Measurements from ENCODE around the gene DRG2. TPM values are rescaled to one million over a fixed set of nuclear protein-coding genes. Genes with fewer than 3 reads are reported as not detected.

Gene DRG2
- 10 to 100 TPM in 11 of 12 donors, not detected in 1; 19.5 to 29.4 (median 23.3) TPM for polyA plus RNA-seq (ENCODE audit: insufficient read length in 12 of 12)
- long read RNA-seq, donor 1, transcript DRG2-201 (13 exons, 1,964 nt) = major isoform, 6 of 10 reads
- long read RNA-seq, donor 1, partial matches to known transcripts = 0 of 10 reads
- long read RNA-seq, donor 1, other reads (novel, unspliced or antisense) = 0 of 10 reads
- long read RNA-seq, donor 2, transcript DRG2-201 (13 exons, 1,964 nt) = major isoform, 7 of 9 reads
- long read RNA-seq, donor 2, partial matches to known transcripts = 0 of 9 reads
- long read RNA-seq, donor 2, other reads (novel, unspliced or antisense) = 0 of 9 reads
- long read RNA-seq, donor 3, transcript DRG2-201 (13 exons, 1,964 nt) = major isoform, 7 of 9 reads
- long read RNA-seq, donor 3, partial matches to known transcripts = 0 of 9 reads
- long read RNA-seq, donor 3, other reads (novel, unspliced or antisense) = 0 of 9 reads
- long read RNA-seq, donor 4, partial matches to known transcripts = 0 of 3 reads
- long read RNA-seq, donor 4, other reads (novel, unspliced or antisense) = 0 of 3 reads
- long read RNA-seq, donor 5, transcript DRG2-201 (13 exons, 1,964 nt) = major isoform, 9 of 9 reads
- long read RNA-seq, donor 5, partial matches to known transcripts = 0 of 9 reads
- long read RNA-seq, donor 5, other reads (novel, unspliced or antisense) = 0 of 9 reads
- long read RNA-seq, donor 6, partial matches to known transcripts = 0 of 2 reads
- long read RNA-seq, donor 6, other reads (novel, unspliced or antisense) = 0 of 2 reads
- long read RNA-seq, donor 7, partial matches to known transcripts = 0 of 6 reads
- long read RNA-seq, donor 7, other reads (novel, unspliced or antisense) = 0 of 6 reads
- long read RNA-seq, donor 8, transcript DRG2-201 (13 exons, 1,964 nt) = major isoform, 7 of 8 reads
- long read RNA-seq, donor 8, partial matches to known transcripts = 0 of 8 reads
- long read RNA-seq, donor 8, other reads (novel, unspliced or antisense) = 0 of 8 reads
- long read RNA-seq, donor 9, transcript DRG2-201 (13 exons, 1,964 nt) = major isoform, 5 of 8 reads
- long read RNA-seq, donor 9, partial matches to known transcripts = 0 of 8 reads
- long read RNA-seq, donor 9, other reads (novel, unspliced or antisense) = 0 of 8 reads
- long read RNA-seq, donor 10, transcript DRG2-201 (13 exons, 1,964 nt) = major isoform, 12 of 21 reads
- long read RNA-seq, donor 10, partial matches to known transcripts = 7 of 21 reads
- long read RNA-seq, donor 10, other reads (novel, unspliced or antisense) = 0 of 21 reads
- long read RNA-seq, donor 11, transcript DRG2-201 (13 exons, 1,964 nt) = major isoform, 5 of 7 reads
- long read RNA-seq, donor 11, partial matches to known transcripts = 0 of 7 reads
- long read RNA-seq, donor 11, other reads (novel, unspliced or antisense) = 0 of 7 reads

- peak; percentile 94 for DNase-seq
Measured at GRCh38 chr17:18087610-18088491, at the start of gene DRG2. TSS of gene DRG2 (plus strand) at chr17:18087948. CDS start at chr17:18088024, 76 bp downstream.

- no peak for DNase-seq
Measured at GRCh38 chr17:18038149-18038850, 49.4 kb upstream of the DRG2 start.

GRCh38 chr17:18038861-18039534, 48.8 kb upstream of the DRG2 start, which contains the start of the genes ATPAF2 and GID4:
TSS of gene ATPAF2 (minus strand) at chr17:18039168. CDS start at chr17:18039013, 155 bp downstream.
TSS of gene GID4 (plus strand) at chr17:18039408. CDS start at chr17:18039465, 57 bp downstream.
- DNase-seq = peak; percentile 99

- no peak for DNase-seq
Measured at GRCh38 chr17:18039535-18040260, 48.0 kb upstream of the DRG2 start.

- no peak for DNase-seq
Measured at GRCh38 chr17:18040261-18040858, 47.4 kb upstream of the DRG2 start.

- DNase-seq = no peak
Measured at GRCh38 chr17:18041776-18042175, 46.0 kb upstream of the DRG2 start.

- no peak for DNase-seq
Measured at GRCh38 chr17:18042983-18043382, 44.8 kb upstream of the DRG2 start.

GRCh38 chr17:18043491-18043890, 44.3 kb upstream of the DRG2 start:
- no peak for DNase-seq

- DNase-seq = no peak
Measured at GRCh38 chr17:18044609-18045008, 43.1 kb upstream of the DRG2 start.

GRCh38 chr17:18045691-18046350, 41.9 kb upstream of the DRG2 start:
- no peak for DNase-seq

- DNase-seq = no peak
Measured at GRCh38 chr17:18055597-18055996, 32.2 kb upstream of the DRG2 start.

GRCh38 chr17:18056214-18056613, 31.5 kb upstream of the DRG2 start:
- no peak for DNase-seq

GRCh38 chr17:18059283-18059682, 28.5 kb upstream of the DRG2 start:
- DNase-seq = no peak

GRCh38 chr17:18064053-18064452, 23.7 kb upstream of the DRG2 start:
- DNase-seq = no peak

- DNase-seq = no peak
Measured at GRCh38 chr17:18065546-18065945, 22.2 kb upstream of the DRG2 start.

GRCh38 chr17:18066866-18067265, 20.9 kb upstream of the DRG2 start:
- DNase-seq = no peak

GRCh38 chr17:18069101-18069500, 18.6 kb upstream of the DRG2 start:
- no peak for DNase-seq

Measured in muscle of arm (tissue), 14 donors.